Endothelial cell of umbilical vein (primary cell): ENCODE data around the gene TGM3. TPM values are rescaled to one million over a fixed set of nuclear protein-coding genes. Genes with fewer than 3 reads are reported as not detected.

Source experiments
- BruUV-seq: library from RNA; stranded (reverse); fragments of 400-500 nt; replicated peaks from 2 replicates; lab custom pipeline; 2021; lab: Mats Ljungman, UMichigan
- CTCF ChIA-PET: fragments of 300-600, 350-600 bp; sonication (Branson Sonifier 250); formaldehyde crosslinking; loops from one replicate; lab custom pipeline; 2021; ENCODE audit warnings: antibody characterized with exemption, inconsistent platforms; lab: Charles Lee
- POLR2A ChIA-PET: fragments of 300-600, 350-600 bp; sonication (Branson Sonifier 250); formaldehyde crosslinking; loops from one replicate; lab custom pipeline; 2021; ENCODE audit warnings: antibody characterized with exemption, inconsistent platforms; lab: Charles Lee
- DNase-seq: peaks from one replicate; pipeline ENCODE4 v3.0.0-alpha.2; 2011; ENCODE audit warnings: low read depth, low spot score
- FAIRE-seq: peaks from 2 replicates; lab custom pipeline; 2011; peaks lifted over from hg19 to GRCh38; lab: Jason Lieb, UNC
- H2AFZ ChIP-seq: 2 replicates; pipeline ENCODE4 v1.6.0; 2012; ENCODE audit warnings: low read depth, low read length, control low read depth, inconsistent platforms
- H3K27ac ChIP-seq: 2 replicates; pipeline ENCODE4 v1.5.1; 2011; ENCODE audit warnings: low read depth, mild to moderate bottlenecking, control low read depth, low read length, moderate library complexity; ENCODE audit not compliant: insufficient read depth
- H3K27me3 ChIP-seq, 2 experiments: 2 replicates each; pipeline versions ENCODE4 v1.6.0 to v1.6.1; 2011; ENCODE audit warnings: low read length in 2 of 2, mixed read lengths in 1 of 2; ENCODE audit not compliant: control insufficient read depth in 2 of 2, insufficient read depth in 2 of 2
- H3K36me3 ChIP-seq, 2 experiments: 2 replicates in 1 of 2; 3 replicates in 1 of 2; pipeline ENCODE4 v1.5.1; 2011; ENCODE audit warnings: low read length in 2 of 2, mild to moderate bottlenecking in 1 of 2, moderate library complexity in 1 of 2; ENCODE audit not compliant: control insufficient read depth in 2 of 2, insufficient read depth in 2 of 2; ENCODE audit errors: extremely low read depth in 1 of 2
- H3K4me1 ChIP-seq: 3 replicates; pipeline ENCODE4 v1.5.1; 2011; ENCODE audit warnings: mild to moderate bottlenecking, low read length; ENCODE audit not compliant: control insufficient read depth, insufficient read depth; ENCODE audit errors: extremely low read depth
- H3K4me2 ChIP-seq: 2 replicates; pipeline ENCODE4 v1.6.1; 2011; ENCODE audit warnings: low read length, control low read depth, mixed read lengths; ENCODE audit not compliant: insufficient read depth
- H3K4me3 ChIP-seq, 3 experiments: fragments of 200-600 bp in 1 of 3; sonication (generic), shearing (Covaris generic) in 1 of 3; replicated peaks in 1 of 3; 2 replicates each; pipeline ENCODE4 v1.5.1; 2011 to 2016; ENCODE audit warnings: control low read depth in 3 of 3, low read length in 3 of 3, mild to moderate bottlenecking in 2 of 3, inconsistent platforms in 1 of 3, low read depth in 1 of 3, moderate library complexity in 1 of 3; ENCODE audit not compliant: insufficient read depth in 1 of 3
- H3K79me2 ChIP-seq: 2 replicates; pipeline ENCODE4 v1.6.0; 2012; ENCODE audit warnings: low read length, inconsistent platforms; ENCODE audit not compliant: control insufficient read depth, insufficient read depth
- H3K9ac ChIP-seq: replicated peaks from 2 replicates; pipeline ENCODE3; 2011; ENCODE audit warnings: low read length, control low read depth; ENCODE audit not compliant: insufficient read depth; ENCODE audit errors: extremely low read depth
- H3K9me1 ChIP-seq: replicated peaks from 3 replicates; pipeline ENCODE4 v1.6.0; 2011; ENCODE audit warnings: mild to moderate bottlenecking, low read length; ENCODE audit not compliant: control insufficient read depth, insufficient read depth; ENCODE audit errors: extremely low read depth
- H3K9me3 ChIP-seq: replicated peaks from 2 replicates; pipeline ENCODE4 v1.5.1; 2012; ENCODE audit warnings: low read length, inconsistent platforms; ENCODE audit not compliant: control insufficient read depth, insufficient read depth
- H4K20me1 ChIP-seq: replicated peaks from 2 replicates; pipeline ENCODE3; 2011; ENCODE audit warnings: mild to moderate bottlenecking, low read length; ENCODE audit not compliant: control insufficient read depth, insufficient read depth; ENCODE audit errors: extremely low read depth
- CTCF ChIP-seq, 2 donors: IDR thresholded peaks; 1 replicate in 1 of 2; 2 replicates in 1 of 2; pipeline ENCODE4 v1.5.1; 2011; ENCODE audit warnings: low read length in 2 of 2, mild to moderate bottlenecking in 2 of 2, moderate library complexity in 2 of 2, control low read depth in 1 of 2, inconsistent platforms in 1 of 2, low read depth in 1 of 2; ENCODE audit not compliant: insufficient read depth in 1 of 2; ENCODE audit errors: extremely low read depth in 1 of 2
- EZH2 ChIP-seq: IDR thresholded peaks from 2 replicates; pipeline ENCODE4 v1.6.1; 2012; ENCODE audit warnings: borderline replicate concordance, low read depth, mild to moderate bottlenecking, moderate library complexity, low read length, inconsistent platforms; ENCODE audit not compliant: severe bottlenecking
- FOS ChIP-seq: IDR thresholded peaks from 2 replicates; pipeline ENCODE4 v1.6.1; 2011; ENCODE audit warnings: mild to moderate bottlenecking, low read length, moderate library complexity, borderline replicate concordance; ENCODE audit not compliant: insufficient read depth
- GATA2 ChIP-seq: IDR thresholded peaks from 2 replicates; pipeline ENCODE4 v1.7.0; 2011; ENCODE audit warnings: low read depth, mild to moderate bottlenecking, moderate library complexity, mixed read lengths, low read length; ENCODE audit not compliant: insufficient read length, insufficient read depth
- JUN ChIP-seq: IDR thresholded peaks from 2 replicates; pipeline ENCODE4 v1.6.1; 2011; ENCODE audit warnings: borderline replicate concordance, low read depth; ENCODE audit not compliant: insufficient read length, insufficient read depth
- MYC ChIP-seq: IDR thresholded peaks from one replicate; pipeline ENCODE4 v1.6.1; 2011; ENCODE audit warnings: mild to moderate bottlenecking, low read depth, low read length
- POLR2A ChIP-seq: IDR thresholded peaks from 2 replicates; pipeline ENCODE4 v1.6.1; 2012; ENCODE audit warnings: low read depth, mild to moderate bottlenecking, control low read depth, low read length
- POLR2AphosphoS5 ChIP-seq: IDR thresholded peaks from 2 replicates; pipeline ENCODE4 v1.6.1; 2012; ENCODE audit warnings: low read depth, mild to moderate bottlenecking, control low read depth, low read length, moderate library complexity; ENCODE audit not compliant: insufficient read depth
- dilution Hi-C: fragments of 300-500 bp; cut with MboI; formaldehyde crosslinking; loops from one replicate; pipeline ENCODE4 v1.15.0; 2019; ENCODE audit warnings: low sequenced_read_pairs; ENCODE audit not compliant: extremely low pct_ligation_motif_present
- intact Hi-C: fragments of 100-400 bp; cut with micrococcal nuclease; formaldehyde crosslinking; loops from one replicate; pipeline ENCODE4 v1.10.0; 2022
- polyA plus RNA-seq, 4 experiments: library from polyadenylated mRNA; depleted of rRNA in 3 of 4; stranded (reverse) in 3 of 4; unstranded in 1 of 4; fragments of >200 nt; gene quantifications; 2 replicates each; pipeline versions ENCODE4 v1.2.1 to v1.2.3, GENCODE V29; 2011 to 2012; ENCODE audit warnings: missing spikeins in 1 of 4
- total RNA-seq: library from RNA; stranded (reverse); gene quantifications from 2 replicates; pipeline ENCODE4 v1.2.3, GENCODE V29; 2021
- TF ChIP-seq, protein P1 (sequence below): IDR thresholded peaks from 2 replicates; pipeline ENCODE4 v1.6.1; 2011; ENCODE audit not compliant: insufficient read depth, insufficient read length

The TGM3 gene
- total and polyA plus RNA-seq, 2 donors (not counting 3 experiments of a cell fraction or from before 2014, with no cell fraction given): not detected

- Histone ChIP-seq H3K27ac (no peak overlapping the region), H3K4me1 (no peaks in the 10 kb centered on the region), H3K9ac (no peak overlapping the region), H2AFZ (no peak overlapping the region), H3K36me3 (no peaks in the 10 kb centered on the region), H3K27me3 (peaks cover 0 to 4% of the 10 kb centered on the region in 2 experiments), H3K9me1 (no peaks in the 10 kb centered on the region), H3K4me2 (no peak overlapping the region), H4K20me1 (no peaks in the 10 kb centered on the region), H3K4me3 (no peak overlapping the region), H3K9me3 (no peaks in the 10 kb centered on the region), H3K79me2 (no peaks in the 10 kb centered on the region)
- no TSS peak for BruUV-seq
- ChIA-PET POLR2A (no interaction called here), CTCF (interaction anchor here (0.6 to 1.0 kb wide), 2 partner anchors 20 to 123 kb away, joined by 3 read pairs; no protein-coding TSS in a partner anchor)
- TF ChIP-seq CTCF (IDR thresholded peaks at IDR 0.05; ENCODE audit: extremely low read depth in 1 of 2, insufficient read depth in 1 of 2, low read depth in 1 of 2, low read length in 2 of 2) (no peak), EZH2 (no peak), FOS (no peak), GATA2 (no peak), POLR2AphosphoS5 (no peak), POLR2A (no peak), MYC (no peak), JUN (no peak)
- TF ChIP-seq, protein P1, sequence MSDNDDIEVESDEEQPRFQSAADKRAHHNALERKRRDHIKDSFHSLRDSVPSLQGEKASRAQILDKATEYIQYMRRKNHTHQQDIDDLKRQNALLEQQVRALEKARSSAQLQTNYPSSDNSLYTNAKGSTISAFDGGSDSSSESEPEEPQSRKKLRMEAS: no peak
- DNase-seq (no peak), FAIRE-seq (no peak)
- intact Hi-C loops (no loop called here), dilution Hi-C loops (no loop called here)
These were observed 34.4 kb downstream of the TGM3 start for GRCh38 chr20:2330090-2330695.
